Heart right ventricle (tissue), 16 donors: ENCODE results near the gene PBRM1. TPM values are rescaled to one million over a fixed set of nuclear protein-coding genes. Genes with fewer than 3 reads are reported as not detected.
A peak's percentile ranks its signal among the peaks of the same experiment; 100 is the strongest.

Source experiments
- ATAC-seq, 8 donors: fragments of 200-7000 bp; cut with Tn5 transposase; one replicate each; pipeline ENCODE4 v1.9.1; 2020; ENCODE audit warnings: mild to moderate bottlenecking in 8 of 8, moderate library complexity in 8 of 8, moderate number of reproducible peaks in 1 of 8
- DNase-seq, 2 donors: peaks; one replicate each; pipeline ENCODE4 v3.0.0-alpha.2; 2020
- H3K27ac ChIP-seq, 10 donors: fragments of 200-600 bp; sonication (generic) in 2 of 10; one replicate each; pipeline versions ENCODE4 v1.5.0 to v1.8.0; 2020 to 2022; ENCODE audit warnings: mild to moderate bottlenecking in 3 of 10
- H3K27me3 ChIP-seq, 7 donors: fragments of 200-600 bp; one replicate each; pipeline ENCODE4 v1.8.0; 2021 to 2022; ENCODE audit warnings: mild to moderate bottlenecking in 2 of 7
- H3K36me3 ChIP-seq, 9 donors: fragments of 200-600 bp; sonication (generic) in 1 of 9; one replicate each; pipeline versions ENCODE4 v1.5.0 to v1.8.0; 2020 to 2022; ENCODE audit warnings: mild to moderate bottlenecking in 2 of 9
- H3K4me1 ChIP-seq, 9 donors: fragments of 200-600 bp; sonication (generic) in 1 of 9; one replicate each; pipeline versions ENCODE4 v1.5.0 to v1.8.0; 2020 to 2022; ENCODE audit warnings: mild to moderate bottlenecking in 4 of 9
- H3K4me3 ChIP-seq, 10 donors: fragments of 200-600 bp; sonication (generic) in 2 of 10; one replicate each; pipeline versions ENCODE4 v1.5.0 to v1.8.0; 2020 to 2022; ENCODE audit warnings: mild to moderate bottlenecking in 7 of 10, moderate library complexity in 2 of 10
- H3K9me3 ChIP-seq, 11 donors: fragments of 200-600 bp in 10 of 11; sonication (generic) in 2 of 11; one replicate each; pipeline versions ENCODE4 v1.5.0 to v1.8.0; 2013 to 2022; ENCODE audit warnings: mild to moderate bottlenecking in 2 of 11, control low read depth in 1 of 11, moderate library complexity in 1 of 11
- CTCF ChIP-seq, 9 donors: fragments of 200-600 bp; sonication (generic) in 2 of 9; IDR thresholded peaks; one replicate each; pipeline versions ENCODE4 v1.5.0 to v1.8.0; 2021 to 2022; ENCODE audit warnings: antibody characterized with exemption in 9 of 9, mild to moderate bottlenecking in 5 of 9, moderate library complexity in 1 of 9
- WGBS, 2 donors: extraction: QIAGEN DNeasy Blood & Tissue Kit; methylation state at CpG; one replicate each; pipeline ENCODE4 v1.1.7; 2013; ENCODE audit warnings: inconsistent platforms in 1 of 2; 5-methylcytosine and 5-hydroxymethylcytosine counted together
- intact Hi-C, 10 donors: fragments of 100-400 bp; cut with DNase I; formaldehyde crosslinking; loops; one replicate each; pipeline versions ENCODE4 v1.11.1 to v1.14.2; 2022
- polyA plus RNA-seq, 2 donors: library from polyadenylated mRNA; stranded (reverse); fragments of 200-250 nt; gene quantifications; one replicate each; pipeline ENCODE4 v1.2.3, GENCODE V29; 2013
- total RNA-seq, 10 donors: library from RNA; stranded (reverse); fragmentation: NEBNext Ultra II Directional in 3 of 10; extraction: Animal tissue kit (Norgen Biotek cat#: 25700) in 3 of 10; gene quantifications; one replicate each; pipeline versions ENCODE4 v1.2.1 to v1.2.4, GENCODE V29; 2021 to 2023
- donor health status: Arrhythmogenic right ventricular cardiomyopathy.
- donor health status: ischemic (EF 13 %, LVEDD 7.1; RV severe dilation, severe dysfunction).
- donor health status: healthy with polysubstance abuse.
- donor health status: DM: no; HTN: yes; CAD: no.
- donor health status: DM: no; HTN: no; CAD: no.
- donor health status: ischemic (EF 25% LVEDD 6.9; RV normal size, moderate dysfunction).
- donor health status: ischemic (EF 25% LVEDD 5.7; RV mildly dilated, moderate dysfunction).
- donor health status: healthy.
- donor health status: DM: yes; HTN: yes; CAD: no.
- donor health status: Ischemic cardiomyopathy.
- donor health status: ischemic (EF 35%, LVEDD 5.7; RV mildly dilated, moderate dysfunction).
- donor health status: nonischemic (EF 11% LVEDD 7.7; RV severe dilation, severe dysfunction).
- donor health status: DM: yes; HTN: yes; CAD: no.
- donor health status: PGD.
- donor health status: ischemic (EF 29% LVEDD 5.4; RV normal size, mild dysfunction).
- donor health status: nonischemic (EF 23%, LVEDD 6.1; RV moderate dilation, normal function).

PBRM1 gene
- total and polyA plus RNA-seq, 12 donors: 6.0 to 63.9 (median 50.8) TPM

DNA sequence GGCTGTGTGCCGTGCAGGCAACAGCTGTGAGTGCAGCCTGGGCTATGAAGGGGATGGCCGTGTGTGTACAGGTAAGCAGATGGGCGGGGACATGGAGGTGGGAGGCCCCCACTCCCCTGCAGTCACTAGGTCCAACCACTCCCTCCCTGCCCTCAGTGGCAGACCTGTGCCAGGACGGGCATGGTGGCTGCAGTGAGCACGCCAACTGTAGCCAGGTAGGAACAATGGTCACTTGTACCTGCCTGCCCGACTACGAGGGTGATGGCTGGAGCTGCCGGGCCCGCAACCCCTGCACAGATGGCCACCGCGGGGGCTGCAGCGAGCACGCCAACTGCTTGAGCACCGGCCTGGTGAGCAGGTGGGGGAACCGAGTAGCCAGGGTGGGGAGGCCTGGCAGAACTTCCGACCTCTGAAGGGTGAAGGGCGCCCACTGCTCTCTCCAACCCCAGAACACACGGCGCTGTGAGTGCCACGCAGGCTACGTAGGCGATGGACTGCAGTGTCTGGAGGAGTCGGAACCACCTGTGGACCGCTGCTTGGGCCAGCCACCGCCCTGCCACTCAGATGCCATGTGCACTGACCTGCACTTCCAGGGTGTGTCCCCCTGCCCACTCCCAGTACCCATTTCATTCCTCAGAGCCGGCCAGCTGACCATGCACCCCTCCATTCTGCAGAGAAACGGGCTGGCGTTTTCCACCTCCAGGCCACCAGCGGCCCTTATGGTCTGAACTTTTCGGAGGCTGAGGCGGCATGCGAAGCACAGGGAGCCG lies 163.6 kb downstream of the PBRM1 start:
- no peak overlapping the region for H3K4me3 ChIP-seq
- no peaks in the 10 kb centered on the region for H3K9me3 ChIP-seq
- no peak for ATAC-seq
- peaks cover 19 to 36% (median 26%) of the 10 kb centered on the region in 9 donors for H3K4me1 ChIP-seq
- DNase-seq: peak in 1 of 2 donors; percentile 14
- TF ChIP-seq CTCF (IDR thresholded peaks at IDR 0.05): no peak
- peaks cover 0 to 100% (median 11%) of the 10 kb centered on the region in 9 donors for H3K36me3 ChIP-seq
- H3K27ac ChIP-seq: no peak overlapping the region
- 95 to 96% methylated on average over 33 of the region's 33 CpGs for WGBS, 2 donors
- intact Hi-C loops: loop anchor here in 1 of 10 donors (5.0 kb wide), 1 partner anchor 40 kb away; no protein-coding TSS in a partner anchor
- H3K27me3 ChIP-seq: no peaks in the 10 kb centered on the region

DNA sequence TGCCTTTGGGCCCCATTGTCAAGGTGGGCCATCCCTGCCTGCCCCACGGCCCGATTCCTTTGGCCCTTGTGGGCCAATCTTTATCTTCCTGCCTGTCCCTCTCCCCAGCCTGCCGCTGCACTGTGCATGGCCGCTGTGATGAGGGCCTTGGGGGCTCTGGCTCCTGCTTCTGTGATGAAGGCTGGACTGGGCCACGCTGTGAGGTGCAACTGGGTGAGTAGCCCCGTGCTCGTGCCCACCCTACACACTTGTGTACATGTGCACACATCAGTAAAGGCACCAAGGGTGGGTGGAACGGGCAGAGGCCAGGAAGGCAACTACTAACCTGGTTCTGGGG lies 164.3 kb downstream of the PBRM1 start:
- TF ChIP-seq CTCF (IDR thresholded peaks at IDR 0.05): no peak
- no peaks in the 10 kb centered on the region for H3K27me3 ChIP-seq
- ATAC-seq (no peak), DNase-seq (peak in 1 of 2 donors; percentile 11)
- H3K36me3 ChIP-seq: peaks cover 0 to 97% (median 11%) of the 10 kb centered on the region in 9 donors
- no peak overlapping the region for H3K4me3 ChIP-seq
- WGBS, 2 donors: 93 to 95% methylated on average over 8 of the region's 8 CpGs
- intact Hi-C loops: loop anchor here in 1 of 10 donors (5.0 kb wide), 1 partner anchor 39 kb away; no protein-coding TSS in a partner anchor
- H3K9me3 ChIP-seq: no peaks in the 10 kb centered on the region
- no peak overlapping the region for H3K27ac ChIP-seq
- peaks cover 17 to 30% (median 23%) of the 10 kb centered on the region in 9 donors for H3K4me1 ChIP-seq

DNA sequence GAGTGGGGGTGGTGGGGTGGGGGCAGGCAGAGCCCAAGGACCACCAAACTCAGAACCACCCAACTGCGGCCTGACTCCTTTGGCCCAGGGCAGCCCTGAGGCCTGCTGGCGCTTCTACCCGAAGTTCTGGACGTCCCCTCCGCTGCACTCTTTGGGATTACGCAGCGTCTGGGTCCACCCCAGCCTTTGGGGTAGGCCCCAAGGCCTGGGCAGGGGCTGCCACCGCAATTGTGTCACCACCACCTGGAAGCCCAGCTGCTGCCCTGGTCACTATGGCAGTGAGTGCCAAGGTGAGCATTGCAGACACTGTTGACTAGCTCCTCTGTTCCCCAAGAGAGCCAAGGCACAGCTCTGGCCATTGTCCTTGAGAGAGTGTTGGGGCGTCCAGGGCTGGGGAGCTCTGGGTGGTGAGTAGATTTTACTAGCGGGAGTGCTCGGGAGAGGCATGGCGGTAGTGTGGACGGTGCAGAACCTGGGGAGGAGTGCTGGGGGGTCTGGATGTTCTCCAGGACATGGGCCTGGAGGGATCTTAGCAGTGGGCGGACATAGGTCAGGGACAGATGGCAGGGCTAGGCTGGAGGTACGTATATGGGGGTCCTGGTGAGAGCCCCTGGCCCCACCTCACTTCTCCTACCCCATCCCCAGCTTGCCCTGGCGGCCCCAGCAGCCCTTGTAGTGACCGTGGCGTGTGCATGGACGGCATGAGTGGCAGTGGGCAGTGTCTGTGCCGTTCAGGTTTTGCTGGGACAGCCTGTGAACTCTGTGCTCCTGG lies 164.8 kb downstream of the PBRM1 start:
- intact Hi-C loops: loop anchor here in 1 of 10 donors (5.0 kb wide), 1 partner anchor 39 kb away; no protein-coding TSS in a partner anchor
- Histone ChIP-seq H3K27ac (no peak overlapping the region), H3K36me3 (peaks cover 0 to 97% (median 11%) of the 10 kb centered on the region in 9 donors), H3K4me1 (peaks cover 13 to 24% (median 18%) of the 10 kb centered on the region in 9 donors), H3K9me3 (no peaks in the 10 kb centered on the region), H3K4me3 (no peak overlapping the region), H3K27me3 (no peaks in the 10 kb centered on the region)
- WGBS, 2 donors: 92 to 93% methylated on average over 20 of the region's 20 CpGs
- DNase-seq (peak in 1 of 2 donors; percentile 1), ATAC-seq (no peak)
- TF ChIP-seq CTCF (IDR thresholded peaks at IDR 0.05): no peak

GRCh38 chr3:52520141-52520667 lies 165.5 kb downstream of the PBRM1 start:
- Histone ChIP-seq H3K4me1 (peaks cover 7 to 17% (median 12%) of the 10 kb centered on the region in 9 donors), H3K4me3 (no peak overlapping the region), H3K27me3 (no peaks in the 10 kb centered on the region), H3K36me3 (peaks cover 0 to 97% (median 11%) of the 10 kb centered on the region in 9 donors), H3K9me3 (no peaks in the 10 kb centered on the region), H3K27ac (no peak overlapping the region)
- TF ChIP-seq CTCF (IDR thresholded peaks at IDR 0.05): no peak
- WGBS, 2 donors: 96 to 97% methylated on average over 14 of the region's 14 CpGs
- DNase-seq (peak in 1 of 2 donors; percentile 9), ATAC-seq (no peak)
- intact Hi-C loops: loop anchor here in 1 of 10 donors (5.0 kb wide), 1 partner anchor 38 kb away; no protein-coding TSS in a partner anchor
